ENCODE data around the gene UBAP1.
A peak's percentile ranks its signal among the peaks of the same experiment; 100 is the strongest.
"Not testable (repeated sequence)": the region's sequence is repeated elsewhere in the genome, so short reads cannot be mapped to it uniquely, and the experiment has no call there.

Gene UBAP1

DNA sequence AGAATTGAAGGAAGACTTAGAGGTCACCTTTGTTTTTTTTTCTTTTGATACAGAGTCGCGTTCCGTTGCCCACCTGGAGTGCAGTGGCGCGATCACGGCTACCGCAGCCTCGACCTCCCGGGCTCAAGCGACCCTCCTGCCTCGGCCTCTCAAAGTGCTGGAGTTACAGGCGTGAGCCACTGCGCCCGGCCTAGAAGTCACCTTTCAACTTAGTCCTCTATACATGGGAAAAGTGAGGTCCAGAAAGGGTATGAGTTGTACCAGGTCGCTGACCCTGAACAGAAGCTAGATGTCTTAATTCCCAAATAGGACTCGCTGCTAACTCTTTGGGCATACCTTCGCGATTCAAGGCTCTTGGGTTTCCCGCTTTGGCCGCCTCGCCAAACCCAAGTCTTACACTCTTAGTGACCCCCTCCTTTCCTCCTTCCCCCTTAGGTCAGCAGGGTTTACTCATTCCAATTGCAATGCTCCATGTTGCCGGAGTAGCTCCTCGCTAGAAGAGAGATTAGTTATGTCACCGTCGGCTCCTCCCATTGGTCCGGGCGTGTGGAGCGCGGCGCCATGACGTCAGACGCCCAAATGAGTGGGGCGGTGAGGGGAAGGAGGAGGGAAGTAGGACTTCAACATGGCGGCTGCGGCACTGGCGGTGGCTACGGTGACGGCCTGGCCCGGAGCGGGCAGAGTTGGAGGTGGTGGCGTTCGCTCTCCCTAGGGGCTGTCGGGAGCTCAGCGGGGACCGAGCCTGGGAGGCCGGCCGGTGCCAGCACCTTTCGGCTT is at the start of gene UBAP1:
TSS of gene UBAP1 (plus strand) at position 608 of the 777 bp plus-strand sequence. CDS start 41,872 bp downstream, outside the sequence.
- DNase-seq, result peak; percentile 96

DNA sequence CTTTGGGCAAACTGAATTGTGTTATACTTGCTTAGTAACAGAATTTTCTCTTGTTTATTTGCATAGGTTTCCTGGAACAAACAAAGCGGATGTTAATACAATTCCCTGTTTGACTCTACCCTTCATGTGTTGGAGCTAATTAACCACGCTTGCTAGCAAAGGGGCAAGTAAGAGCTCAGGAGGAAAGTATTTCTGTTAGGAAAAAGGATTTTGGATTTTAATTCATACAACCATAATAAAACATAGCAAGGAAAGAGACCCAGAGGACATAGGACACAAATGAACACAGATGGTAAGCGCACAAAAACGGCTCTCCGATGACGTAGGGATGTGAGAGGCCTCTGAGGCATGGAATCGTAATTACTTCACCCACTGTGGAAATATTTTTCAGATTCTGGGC is 47.3 kb upstream of the UBAP1 start:
- no peak for DNase-seq

DNA sequence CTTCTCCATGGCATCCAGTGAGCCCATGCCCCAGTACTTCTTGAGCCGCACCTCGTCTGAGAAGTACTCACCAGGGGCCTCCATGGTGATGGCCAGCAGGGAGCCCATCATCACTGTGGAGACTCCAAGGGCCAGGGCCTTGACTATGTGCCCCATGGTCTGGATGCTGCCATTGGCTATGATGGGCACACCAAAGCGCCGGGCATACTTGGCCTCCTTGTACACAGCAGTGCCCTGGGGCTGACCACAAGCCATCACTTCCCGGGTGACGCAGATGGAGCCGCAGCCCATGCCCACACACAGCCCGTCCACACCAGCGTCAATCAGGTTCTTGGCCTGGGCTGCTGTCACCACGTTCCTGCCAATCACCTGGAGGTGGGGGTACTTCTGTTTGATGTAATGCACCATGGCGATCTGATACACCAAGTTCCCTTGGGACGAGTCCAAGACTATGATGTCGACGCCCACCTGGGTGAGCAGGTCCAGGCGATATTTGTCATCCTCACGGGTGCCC is 45.4 kb upstream of the UBAP1 start:
- DNase-seq, result no peak

DNA sequence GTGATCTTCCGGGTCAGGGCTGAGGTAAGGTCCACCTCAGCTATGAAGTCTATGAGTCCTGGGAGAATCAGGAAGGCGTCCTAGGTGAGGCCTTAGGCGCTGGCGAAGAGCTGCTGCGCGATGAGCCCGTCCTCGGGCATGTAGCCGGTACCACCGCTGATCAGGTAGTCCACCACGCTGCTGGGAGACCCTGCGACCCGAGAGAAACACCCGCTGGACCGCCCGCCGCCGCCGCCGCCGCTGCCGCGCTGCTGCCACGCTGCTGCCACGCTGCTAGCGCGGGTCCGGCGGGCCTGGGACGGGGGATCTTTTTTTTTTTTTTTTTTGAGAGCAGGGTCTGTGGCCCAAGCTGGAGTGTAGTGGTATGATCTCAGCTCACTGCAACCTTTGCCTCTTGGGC is 44.3 kb upstream of the UBAP1 start:
- no peak for DNase-seq

DNA sequence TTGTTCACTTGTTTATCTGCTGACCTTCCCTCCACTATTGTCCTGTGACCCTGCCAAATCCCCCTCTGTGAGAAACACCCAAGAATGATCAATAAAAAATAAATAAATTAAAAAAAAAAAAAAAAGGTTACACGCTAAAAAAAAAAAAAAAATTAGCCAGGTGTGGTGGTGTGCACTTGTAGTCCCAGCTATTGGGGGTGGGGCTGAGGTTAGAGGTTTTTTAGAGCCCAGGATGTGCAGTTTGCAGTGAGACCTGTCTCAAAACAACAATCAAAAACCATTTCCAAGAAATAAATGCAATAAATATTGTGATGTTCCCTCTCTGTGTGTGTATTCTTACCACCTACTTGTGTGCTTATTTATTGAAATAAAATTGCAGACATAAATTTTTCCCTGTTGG is 40.2 kb upstream of the UBAP1 start:
- not testable (repeated sequence) for DNase-seq

DNA sequence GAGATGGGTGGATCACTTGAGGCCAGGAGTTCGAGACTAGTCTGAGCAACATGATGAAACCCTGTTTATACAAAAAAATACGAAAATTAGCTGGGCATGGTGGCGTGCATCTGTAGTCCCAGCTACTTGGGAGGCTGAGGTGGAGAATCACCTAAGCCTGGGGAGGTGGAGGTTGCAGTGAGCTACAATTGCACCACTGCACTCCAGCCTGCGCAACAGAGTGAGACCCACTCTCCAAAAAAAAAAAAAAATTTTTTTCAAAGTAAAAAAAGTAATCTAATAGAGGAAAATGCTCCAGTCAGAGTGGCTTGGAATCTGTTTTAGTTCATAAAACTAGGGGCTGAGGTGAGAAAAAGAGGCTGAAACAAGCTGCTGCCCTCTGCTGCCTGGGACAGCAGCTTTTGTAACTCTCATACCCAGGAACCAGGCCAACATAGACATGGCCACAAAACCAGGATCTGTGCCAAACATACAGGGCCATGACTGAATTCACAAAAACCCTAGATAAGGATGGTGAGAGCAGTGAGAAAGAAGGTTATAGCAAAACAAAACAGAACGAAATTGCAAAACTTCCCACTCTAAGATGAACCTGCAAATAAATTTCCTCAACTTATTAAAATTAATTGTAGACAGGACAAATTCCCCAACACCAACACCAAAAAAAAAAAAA is 39.2 kb upstream of the UBAP1 start:
- no peak for DNase-seq

DNA sequence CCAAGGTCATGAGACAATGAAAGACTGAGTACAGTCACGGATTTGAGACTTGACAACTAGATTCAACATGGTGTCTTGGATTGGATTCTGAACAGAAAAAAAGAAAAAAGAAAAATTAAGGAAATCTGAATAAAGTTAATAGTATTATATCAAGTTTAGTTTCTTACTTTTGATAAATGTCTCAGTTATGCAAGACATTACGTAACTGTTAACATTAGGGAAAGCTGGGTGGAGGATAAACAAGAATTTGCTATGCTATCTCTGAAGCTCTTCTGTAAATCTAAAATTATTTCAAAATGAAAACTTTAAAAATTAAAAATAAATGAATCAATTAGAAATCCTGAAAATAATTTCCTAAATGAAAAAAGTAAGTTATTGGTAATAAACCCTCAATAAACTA is 38.0 kb upstream of the UBAP1 start:
- no peak for DNase-seq

DNA sequence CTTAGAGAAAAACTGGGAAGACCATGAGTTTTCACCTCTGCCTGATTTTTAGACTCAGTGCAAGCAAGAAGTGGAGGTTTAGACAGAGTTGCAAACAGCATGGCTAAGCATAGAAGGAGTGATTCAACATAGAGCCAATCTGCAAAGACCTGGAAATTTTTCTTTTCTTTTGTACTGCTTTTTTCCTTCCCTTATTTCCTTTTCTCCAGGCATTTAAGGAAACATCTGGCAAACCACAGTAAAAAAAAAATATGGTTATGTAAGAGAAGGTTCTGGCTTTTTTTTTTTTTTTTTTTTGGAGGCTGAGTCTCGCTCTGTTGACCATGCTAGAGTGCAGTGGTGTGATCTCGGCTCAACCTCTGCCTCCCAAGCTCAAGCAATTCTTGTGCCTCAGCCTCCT is 35.7 kb upstream of the UBAP1 start:
- DNase-seq, result no peak

DNA sequence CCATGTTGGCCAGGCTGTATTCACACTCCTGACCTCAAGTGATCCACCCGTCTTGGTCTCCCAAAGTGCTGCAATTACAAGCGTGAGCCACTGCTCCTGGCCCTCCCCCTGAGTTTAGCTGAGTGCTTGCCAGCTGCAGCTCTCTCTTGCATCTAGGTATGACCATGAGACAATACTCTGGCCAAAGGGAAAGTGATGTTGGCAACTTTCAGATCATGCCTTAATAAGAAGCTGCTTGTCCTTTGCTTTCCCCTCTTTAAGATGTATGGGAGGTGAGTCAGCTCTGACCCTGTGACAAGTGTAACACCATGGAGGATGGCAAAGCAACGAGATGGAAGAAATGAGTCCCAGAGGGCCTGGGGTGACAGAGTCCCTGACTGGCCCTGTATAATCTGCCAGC is 33.7 kb upstream of the UBAP1 start:
- no peak for DNase-seq

DNA sequence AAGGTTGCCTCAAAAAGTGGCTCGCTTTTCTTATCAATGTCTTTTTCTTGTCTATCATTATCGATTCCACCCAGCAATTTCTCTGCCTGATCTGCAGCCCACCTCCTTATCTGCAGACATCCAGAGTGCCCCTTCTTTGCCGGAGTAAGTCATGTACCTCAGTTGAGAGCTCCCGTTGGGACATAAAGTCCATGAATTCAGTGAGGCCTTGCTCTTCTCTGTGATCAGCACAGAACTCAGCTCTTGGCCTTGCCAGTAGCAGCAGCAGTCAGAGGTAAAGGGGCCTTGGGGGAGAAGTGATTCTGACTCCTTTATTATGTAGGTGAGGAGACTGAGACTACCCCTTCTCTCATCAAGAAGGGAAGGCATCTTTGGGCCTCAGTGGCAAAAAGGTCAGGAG is 27.4 kb upstream of the UBAP1 start:
- no peak for DNase-seq

DNA sequence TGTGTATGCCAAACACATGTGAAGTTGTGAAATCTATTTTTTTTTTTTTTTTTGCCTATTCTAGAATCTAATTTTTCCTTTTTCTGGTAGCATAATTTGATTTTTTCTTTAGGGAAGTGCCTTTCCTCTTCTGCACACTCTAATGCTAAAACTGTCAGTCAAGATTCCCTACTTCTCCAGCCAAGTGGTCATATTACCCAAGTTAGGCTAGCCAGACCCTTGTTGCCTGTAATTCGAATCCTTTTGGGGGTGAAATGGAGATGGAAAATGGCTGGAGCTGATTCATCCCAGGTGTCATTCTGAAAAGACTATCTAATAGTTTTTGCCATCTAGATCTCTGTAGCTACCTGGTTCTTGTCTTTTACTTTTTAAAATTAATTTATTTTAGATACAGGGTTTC is 24.8 kb upstream of the UBAP1 start:
- no peak for DNase-seq

DNA sequence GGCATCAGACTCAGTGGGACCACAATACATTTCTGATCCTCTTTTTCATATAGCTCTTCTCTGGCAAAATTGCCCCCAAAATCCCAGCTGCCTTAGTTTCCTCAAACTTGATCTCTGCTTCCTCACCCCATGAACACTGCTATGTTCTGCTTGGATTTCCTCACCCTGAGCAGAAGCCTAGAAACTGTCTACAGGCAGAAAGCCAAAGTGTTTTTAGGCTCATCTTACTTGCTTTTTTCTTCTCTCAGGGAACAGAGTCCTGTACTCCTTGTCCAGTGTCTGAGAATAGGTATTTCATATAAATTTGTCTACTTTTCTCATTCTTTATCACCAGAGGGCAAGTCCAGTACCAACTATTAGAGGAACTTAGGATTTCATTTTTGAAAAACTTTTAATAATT is 21.5 kb upstream of the UBAP1 start:
- no peak for DNase-seq

DNA sequence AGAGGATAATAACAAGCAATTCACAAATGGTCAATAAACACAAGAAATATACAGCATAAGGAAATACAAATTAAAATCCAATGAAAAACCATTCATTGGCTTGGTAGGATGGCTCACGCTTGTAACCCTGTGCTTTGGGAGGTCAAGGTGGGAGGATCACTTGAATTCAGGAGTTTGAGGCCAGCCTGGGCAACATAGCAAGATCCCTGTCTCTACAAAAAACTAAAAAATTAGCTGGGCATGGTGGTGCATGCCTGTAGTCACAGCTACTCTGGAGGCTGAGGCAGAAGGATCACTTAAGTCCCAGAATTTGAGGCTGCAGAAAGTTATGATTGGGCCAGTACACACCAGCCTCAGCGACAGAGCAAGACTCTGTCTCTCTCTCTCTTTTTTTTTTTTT is 20.9 kb upstream of the UBAP1 start:
- DNase-seq, result no peak

DNA sequence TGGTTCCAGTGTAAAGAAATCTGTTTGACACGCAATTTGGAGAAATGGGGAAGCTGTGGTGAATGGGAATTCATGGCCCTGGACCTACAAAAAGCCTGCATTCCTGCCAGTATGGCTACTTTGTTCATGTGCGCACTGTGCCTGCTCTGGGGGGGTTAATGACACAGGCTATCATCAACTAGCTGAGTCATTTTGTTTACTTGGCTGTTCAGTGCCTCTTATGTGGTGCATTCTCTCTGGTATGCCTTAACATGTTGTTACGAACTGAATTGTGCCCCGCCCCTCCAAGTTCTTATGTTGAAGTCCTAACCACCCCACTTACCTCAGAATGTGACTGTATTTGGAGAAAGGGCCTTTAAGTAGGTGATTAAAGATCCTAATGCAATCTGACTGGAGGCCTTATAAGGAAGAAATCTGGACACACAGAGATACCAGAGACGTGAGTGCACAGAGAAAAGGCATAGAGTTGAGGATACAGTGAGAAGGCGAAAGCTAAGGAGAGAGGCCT is 20.4 kb upstream of the UBAP1 start:
- no peak for DNase-seq

DNA sequence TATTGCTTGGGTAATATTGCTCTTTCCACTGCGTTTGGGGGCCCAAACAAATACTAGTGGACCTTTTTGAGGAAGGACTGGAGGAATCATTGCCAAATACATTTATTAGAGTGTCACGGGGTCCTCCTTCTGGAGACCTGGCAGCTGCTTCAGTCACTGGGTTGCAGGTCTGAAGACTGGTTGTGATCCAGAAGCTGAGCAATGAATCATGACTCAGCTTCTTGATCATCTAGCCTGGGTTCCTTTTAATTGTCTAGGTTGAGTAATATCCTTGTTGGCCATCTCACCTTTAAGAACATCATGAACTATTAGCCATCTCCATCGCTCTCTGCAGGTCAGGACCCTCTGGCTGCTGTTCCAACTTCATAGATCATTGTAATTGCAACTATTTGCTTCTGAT is 15.4 kb upstream of the UBAP1 start:
- no peak for DNase-seq

DNA sequence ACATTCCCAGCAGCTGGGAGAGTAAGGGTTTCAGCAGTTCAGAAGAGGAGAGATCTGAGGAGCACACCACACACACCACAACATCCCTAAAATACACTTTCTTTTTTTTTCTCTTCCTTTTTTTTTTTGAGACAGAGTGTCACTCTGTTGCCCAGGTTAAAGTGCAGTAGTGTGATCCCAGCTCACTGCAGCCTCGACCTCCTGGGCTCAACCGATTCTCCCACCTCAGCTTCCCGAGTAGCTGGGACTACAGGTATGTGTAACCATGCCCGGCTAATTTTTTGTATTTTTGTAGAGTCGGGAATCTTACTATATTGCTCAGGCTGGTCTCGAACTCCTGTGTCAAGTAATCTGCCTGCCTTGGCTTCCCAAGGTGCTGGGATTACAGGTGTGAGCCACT is 9.7 kb upstream of the UBAP1 start:
- DNase-seq, result no peak

DNA sequence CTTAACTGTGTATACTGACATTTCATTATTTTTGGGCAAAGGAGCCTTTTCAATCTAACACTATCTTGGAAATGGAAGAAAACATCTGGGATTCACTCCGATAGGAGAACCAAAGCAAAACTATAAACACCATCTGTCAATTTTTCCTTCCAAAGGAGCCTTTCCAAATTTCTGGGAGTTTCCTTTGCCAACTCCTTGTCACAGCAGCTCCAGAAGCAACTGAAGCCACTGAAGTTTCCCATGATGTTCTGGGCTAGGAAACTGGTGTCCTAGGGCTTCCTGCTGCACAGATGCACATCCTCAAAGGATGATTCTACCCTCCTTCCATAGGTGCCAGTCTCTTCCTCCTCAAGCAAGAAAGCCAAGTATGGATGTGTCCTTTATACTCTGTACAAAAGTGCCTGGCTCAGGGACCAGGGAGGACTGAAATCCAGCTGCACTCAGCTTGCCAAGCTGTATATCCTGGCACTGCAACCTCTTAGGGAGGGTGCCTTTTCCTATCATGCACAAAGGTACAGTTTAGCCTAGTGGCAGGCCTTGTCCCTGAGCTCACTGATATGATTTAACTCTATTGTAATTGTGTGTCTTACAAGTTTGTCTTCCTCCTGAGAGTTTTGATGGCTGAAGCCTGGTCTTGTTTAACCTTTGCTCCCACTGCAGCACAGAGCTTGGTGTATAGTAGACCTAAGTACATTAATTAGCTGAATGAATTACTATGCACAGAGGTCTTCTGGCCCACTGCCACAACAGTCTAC is 8.4 kb upstream of the UBAP1 start:
- no peak for DNase-seq

DNA sequence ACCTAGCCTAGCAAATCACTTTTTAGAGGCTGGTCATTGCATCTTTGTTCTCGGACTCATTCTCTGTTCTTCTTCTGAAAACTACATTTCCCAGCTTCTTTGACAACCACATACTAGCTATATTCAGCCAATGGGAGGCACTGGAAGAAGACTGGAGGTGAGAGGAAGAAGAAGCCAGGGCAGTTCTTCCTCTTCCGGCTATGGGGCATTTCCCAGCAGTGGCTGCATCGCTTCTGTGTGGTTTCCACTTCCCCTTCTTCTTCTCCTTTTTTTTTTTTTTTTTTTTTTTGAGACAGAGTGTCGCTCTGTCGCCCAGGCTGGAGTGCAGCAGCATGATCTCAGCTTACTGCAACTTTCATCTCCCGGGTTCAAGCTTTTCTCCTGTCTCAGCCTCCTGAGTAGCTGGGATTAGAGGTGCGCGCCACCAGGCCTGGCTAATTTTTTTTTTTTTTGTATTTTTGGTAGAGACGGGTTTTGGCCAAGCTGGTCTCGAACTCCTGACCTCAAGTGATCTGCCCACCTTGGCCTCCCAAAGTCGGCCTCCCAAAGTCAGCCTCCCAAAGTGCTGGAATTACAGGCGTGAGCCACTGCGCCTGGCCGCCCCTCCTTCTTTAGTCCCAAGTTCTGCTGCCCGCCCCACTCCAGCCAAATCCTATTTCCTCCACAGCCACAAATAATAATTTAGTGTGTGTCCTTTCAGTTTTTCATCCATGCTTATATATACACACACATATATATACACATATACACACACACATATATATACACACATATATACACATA is 6.9 kb upstream of the UBAP1 start:
- DNase-seq, result peak; percentile 53

DNA sequence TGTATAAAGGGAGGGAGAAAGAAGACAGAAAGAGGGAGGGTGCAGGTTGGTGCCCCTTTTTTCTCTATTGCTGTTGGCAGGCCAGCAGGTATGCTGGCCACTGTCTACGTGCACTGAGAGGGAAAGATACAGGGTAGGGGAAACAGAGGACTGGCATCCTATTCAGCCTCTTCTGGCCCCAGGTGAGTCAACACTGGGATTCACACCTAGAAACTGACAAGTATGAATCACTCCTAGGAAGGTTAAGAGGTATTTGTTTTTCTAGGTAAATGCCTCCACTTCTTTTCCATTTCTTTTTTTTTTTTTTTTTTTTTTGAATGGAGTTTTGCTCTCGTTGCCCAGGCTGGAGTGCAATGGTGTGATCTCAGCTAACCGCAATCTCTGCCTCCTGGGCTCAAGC is 2.8 kb upstream of the UBAP1 start:
- DNase-seq, result no peak

DNA sequence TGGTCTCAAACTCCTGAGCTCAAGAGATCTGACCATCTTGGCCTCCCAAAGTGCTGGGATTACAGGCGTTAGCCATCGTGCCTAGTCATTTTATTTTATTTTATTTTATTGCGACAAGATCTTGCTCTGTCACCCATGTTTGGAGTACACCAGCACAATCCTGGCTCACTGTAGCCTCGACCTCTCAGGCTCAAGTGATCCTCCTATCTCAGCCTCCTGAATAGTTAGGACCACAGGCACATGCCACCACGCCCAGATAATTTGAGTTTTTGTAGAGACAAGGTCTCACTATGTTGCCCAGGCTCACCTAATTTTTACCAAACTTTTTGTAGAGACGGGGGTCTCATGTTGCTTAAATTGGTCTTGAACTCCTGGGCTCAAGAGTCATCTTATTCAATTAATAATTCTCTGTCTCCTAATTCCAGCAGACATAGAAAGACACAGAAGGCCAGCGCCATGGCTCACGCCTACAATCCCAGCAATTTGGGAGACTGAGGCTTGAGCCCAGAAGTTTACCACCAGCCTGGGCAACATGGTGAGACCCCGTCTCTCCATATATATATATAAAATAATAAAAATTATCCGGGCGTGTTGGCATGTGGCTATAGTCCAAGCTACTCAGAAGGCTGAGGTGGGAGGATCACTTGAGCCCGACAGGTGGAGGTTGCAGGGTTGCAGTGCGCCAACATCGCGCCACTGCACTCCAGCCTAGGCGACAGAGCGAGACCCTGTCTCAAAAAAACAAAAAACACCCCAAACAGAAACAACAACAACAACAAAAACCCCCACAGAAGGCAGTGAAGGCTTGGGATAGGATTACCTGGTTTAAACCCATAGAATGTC is 1.0 kb upstream of the UBAP1 start:
- no peak for DNase-seq

DNA sequence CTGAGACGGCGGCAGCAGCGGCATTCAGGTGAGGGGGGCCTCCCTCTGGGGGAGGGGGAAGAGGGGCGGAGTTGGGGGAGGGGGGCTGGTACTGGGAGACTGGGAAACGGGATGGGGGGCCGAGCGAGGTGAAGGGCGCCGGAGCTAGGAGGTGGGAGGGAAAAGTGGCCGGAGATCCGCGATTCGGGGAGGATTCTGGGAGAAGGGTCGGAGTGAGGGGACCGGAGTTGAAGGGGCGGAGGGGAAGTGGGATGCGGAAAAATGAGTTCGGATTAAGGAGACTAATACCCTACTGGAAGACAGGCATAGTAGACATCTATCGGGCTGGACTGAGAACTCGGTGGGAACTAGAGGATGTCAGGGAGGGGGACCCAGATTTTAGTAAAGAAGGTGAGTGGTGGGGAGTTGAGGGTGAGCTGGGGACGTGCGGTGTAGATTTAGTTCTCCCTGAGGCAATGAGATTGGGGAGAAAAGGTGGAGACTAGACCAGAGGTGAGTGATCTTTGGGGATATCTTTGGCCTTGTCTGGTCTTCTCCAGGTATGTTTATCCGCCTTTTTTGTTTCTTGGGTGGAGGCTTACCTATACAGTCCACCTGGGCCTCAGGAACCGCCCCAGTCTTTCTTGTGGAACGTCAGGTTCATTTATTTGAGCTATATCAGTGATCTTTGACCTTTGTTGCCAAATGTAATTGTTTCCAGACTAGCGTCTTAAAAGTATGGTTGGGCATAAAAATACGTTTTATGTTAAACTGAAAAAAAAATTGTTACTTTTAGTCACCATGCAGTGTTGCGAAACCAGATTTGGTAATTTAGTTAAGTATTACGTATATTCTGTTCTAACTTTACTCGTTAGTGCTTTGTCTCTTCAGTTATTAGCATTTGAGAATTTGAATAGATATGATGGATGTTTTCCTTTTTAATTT is 632 bp downstream of the UBAP1 start:
- no peak for DNase-seq

Data from stimulated activated CD4-positive, alpha-beta T cell treated with anti-CD3 and anti-CD28 coated beads, Interleukin-4, amount 100 ng/mL, for 24 hours (primary cell).